Fibroblast of lung (primary cell): Measurements from ENCODE around the gene PPP1R1B. TPM values are rescaled to one million over a fixed set of nuclear protein-coding genes. Genes with fewer than 3 reads are reported as not detected.

ENCODE experiments used
- DNase-seq, 2 donors: peaks; one replicate each; pipeline versions ENCODE4 v3.0.0 to v3.0.0-alpha.2; 2010; ENCODE audit warnings: low read depth in 2 of 2
- H2AFZ ChIP-seq: 2 replicates; pipeline ENCODE4 v1.5.1; 2012; ENCODE audit warnings: low read length, control low read depth, inconsistent platforms
- H3K27ac ChIP-seq: 2 replicates; pipeline ENCODE4 v1.5.1; 2011; ENCODE audit warnings: low read length, control low read depth; ENCODE audit not compliant: insufficient read depth
- H3K27me3 ChIP-seq: 2 replicates; pipeline ENCODE4 v1.5.1; 2011; ENCODE audit warnings: mild to moderate bottlenecking, low read length; ENCODE audit not compliant: control insufficient read depth, insufficient read depth
- H3K36me3 ChIP-seq: 2 replicates; pipeline ENCODE4 v1.5.1; 2011; ENCODE audit warnings: low read length; ENCODE audit not compliant: control insufficient read depth, insufficient read depth
- H3K4me1 ChIP-seq: 2 replicates; pipeline ENCODE4 v1.5.1; 2011; ENCODE audit warnings: low read length; ENCODE audit not compliant: control insufficient read depth, insufficient read depth; ENCODE audit errors: extremely low read depth
- H3K4me2 ChIP-seq: 2 replicates; pipeline ENCODE4 v1.5.1; 2011; ENCODE audit warnings: low read length, control low read depth; ENCODE audit not compliant: insufficient read depth; ENCODE audit errors: extremely low read depth
- H3K4me3 ChIP-seq, 4 experiments: fragments of 200-600 bp in 1 of 4; sonication (generic) in 1 of 4; replicated peaks in 1 of 4; 2 replicates each; pipeline ENCODE4 v1.5.1; 2011 to 2016; ENCODE audit warnings: low read length in 4 of 4, low read depth in 3 of 4, mild to moderate bottlenecking in 3 of 4, control low read depth in 2 of 4, inconsistent platforms in 1 of 4, mixed read lengths in 1 of 4; ENCODE audit not compliant: insufficient read depth in 1 of 4; ENCODE audit errors: control extremely low read depth in 1 of 4
- H3K79me2 ChIP-seq: 2 replicates; pipeline ENCODE4 v1.5.1; 2012; ENCODE audit warnings: mild to moderate bottlenecking, low read length, inconsistent platforms; ENCODE audit not compliant: control insufficient read depth, insufficient read depth
- H3K9ac ChIP-seq: 2 replicates; pipeline ENCODE4 v1.5.1; 2011; ENCODE audit warnings: mild to moderate bottlenecking, low read length, control low read depth; ENCODE audit not compliant: insufficient read depth
- H3K9me3 ChIP-seq: 2 replicates; pipeline ENCODE4 v1.5.1; 2012; ENCODE audit warnings: low read depth, low read length; ENCODE audit not compliant: control insufficient read depth, insufficient read depth
- H4K20me1 ChIP-seq: 2 replicates; pipeline ENCODE4 v1.5.1; 2011; ENCODE audit warnings: low read length; ENCODE audit not compliant: control insufficient read depth, insufficient read depth; ENCODE audit errors: extremely low read depth
- EZH2 ChIP-seq: IDR thresholded peaks from 2 replicates; pipeline ENCODE4 v1.5.1; 2012; ENCODE audit warnings: low read length, control low read depth, mild to moderate bottlenecking; ENCODE audit errors: missing control alignments
- polyA plus RNA-seq, 2 donors: library from polyadenylated mRNA; depleted of rRNA in 1 of 2; stranded (reverse) in 1 of 2; unstranded in 1 of 2; fragments of >200 nt; gene quantifications; 2 replicates each; pipeline ENCODE4 v1.2.1, GENCODE V29; 2011 to 2012; ENCODE audit warnings: missing spikeins in 1 of 2
- total RNA-seq: library from RNA; depleted of rRNA; stranded (reverse); fragments of >200 nt; gene quantifications from 2 replicates; pipeline ENCODE4 v1.2.1, GENCODE V29; 2014
- TF ChIP-seq, protein P1 (sequence below), 2 donors: IDR thresholded peaks in 1 of 2; conservative IDR thresholded peaks in 1 of 2; 1 replicate in 1 of 2; 2 replicates in 1 of 2; pipeline ENCODE4 v1.5.1; 2011 to 2012; ENCODE audit warnings: low read length in 2 of 2, control low read depth in 1 of 2, inconsistent platforms in 1 of 2, low read depth in 1 of 2, mild to moderate bottlenecking in 1 of 2

PPP1R1B gene
- total and polyA plus RNA-seq, 2 donors (not counting 1 experiment from before 2014, with no cell fraction given) = under 0.01 to 0.05 TPM

- Histone ChIP-seq H2AFZ (no peak overlapping the region), H3K79me2 (no peaks in the 10 kb centered on the region), H3K4me1 (no peaks in the 10 kb centered on the region), H3K9me3 (no peaks in the 10 kb centered on the region), H3K27me3 (no peaks in the 10 kb centered on the region), H3K36me3 (peaks cover 10% of the 10 kb centered on the region), H3K4me3 (no peak overlapping the region), H4K20me1 (no peaks in the 10 kb centered on the region), H3K9ac (no peak overlapping the region), H3K27ac (no peak overlapping the region), H3K4me2 (no peak overlapping the region)
- TF ChIP-seq, protein P1, sequence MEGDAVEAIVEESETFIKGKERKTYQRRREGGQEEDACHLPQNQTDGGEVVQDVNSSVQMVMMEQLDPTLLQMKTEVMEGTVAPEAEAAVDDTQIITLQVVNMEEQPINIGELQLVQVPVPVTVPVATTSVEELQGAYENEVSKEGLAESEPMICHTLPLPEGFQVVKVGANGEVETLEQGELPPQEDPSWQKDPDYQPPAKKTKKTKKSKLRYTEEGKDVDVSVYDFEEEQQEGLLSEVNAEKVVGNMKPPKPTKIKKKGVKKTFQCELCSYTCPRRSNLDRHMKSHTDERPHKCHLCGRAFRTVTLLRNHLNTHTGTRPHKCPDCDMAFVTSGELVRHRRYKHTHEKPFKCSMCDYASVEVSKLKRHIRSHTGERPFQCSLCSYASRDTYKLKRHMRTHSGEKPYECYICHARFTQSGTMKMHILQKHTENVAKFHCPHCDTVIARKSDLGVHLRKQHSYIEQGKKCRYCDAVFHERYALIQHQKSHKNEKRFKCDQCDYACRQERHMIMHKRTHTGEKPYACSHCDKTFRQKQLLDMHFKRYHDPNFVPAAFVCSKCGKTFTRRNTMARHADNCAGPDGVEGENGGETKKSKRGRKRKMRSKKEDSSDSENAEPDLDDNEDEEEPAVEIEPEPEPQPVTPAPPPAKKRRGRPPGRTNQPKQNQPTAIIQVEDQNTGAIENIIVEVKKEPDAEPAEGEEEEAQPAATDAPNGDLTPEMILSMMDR (conservative IDR thresholded peaks at IDR 0.05 in 1 of 2, IDR thresholded peaks at IDR 0.05 in 1 of 2; ENCODE audit: low read depth in 1 of 2, low read length in 2 of 2) = no peak
- no peak for TF ChIP-seq EZH2
- no peak for DNase-seq
Observed at GRCh38 chr17:39660011-39660360, 33.2 kb downstream of the PPP1R1B start.

DNA sequence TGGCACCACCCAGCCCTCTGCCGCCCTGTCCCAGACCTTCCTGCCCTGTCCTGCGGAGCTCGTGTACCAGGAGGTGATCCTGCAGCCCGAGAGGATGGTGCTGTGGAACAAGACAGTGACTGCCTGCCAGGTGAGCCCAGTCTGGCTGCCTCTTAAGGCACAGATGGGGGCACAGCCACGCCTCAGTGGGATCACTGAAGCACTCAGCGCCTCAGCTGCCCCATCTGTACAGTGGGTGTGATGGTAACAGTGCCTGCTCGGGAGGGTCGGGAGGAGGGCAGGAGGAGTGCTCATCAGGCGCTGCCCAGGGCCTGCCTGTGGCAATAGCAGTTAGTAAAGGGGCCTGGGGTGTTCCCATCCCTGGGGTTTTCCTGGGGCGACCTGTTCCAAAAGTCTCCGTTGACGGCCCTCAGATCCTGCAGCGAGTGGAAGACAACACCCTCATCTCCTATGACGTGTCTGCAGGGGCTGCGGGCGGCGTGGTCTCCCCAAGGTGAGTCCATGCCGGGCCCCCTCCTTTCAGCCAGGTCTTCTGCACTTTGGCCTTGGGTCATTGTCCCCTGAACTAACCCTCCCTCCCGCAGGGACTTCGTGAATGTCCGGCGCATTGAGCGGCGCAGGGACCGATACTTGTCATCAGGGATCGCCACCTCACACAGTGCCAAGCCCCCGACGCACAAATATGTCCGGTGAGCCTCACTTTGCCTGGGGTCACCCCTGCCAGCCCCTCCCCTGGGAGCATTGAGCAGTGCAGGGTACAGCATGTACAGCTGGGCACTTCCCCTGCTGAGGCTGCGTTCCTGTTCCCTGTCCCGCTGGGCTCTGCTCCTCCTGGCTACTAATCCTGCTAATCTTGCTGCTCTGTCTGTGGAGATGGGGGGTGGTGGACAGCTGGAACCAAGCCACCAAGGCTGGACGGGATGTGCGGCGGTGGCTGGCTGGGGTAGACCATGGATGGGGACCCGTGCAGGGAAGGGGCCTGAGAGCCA, 33.9 kb downstream of the PPP1R1B start:
- Histone ChIP-seq H3K9ac (no peak overlapping the region), H3K27me3 (no peaks in the 10 kb centered on the region), H3K4me2 (no peak overlapping the region), H3K9me3 (no peaks in the 10 kb centered on the region), H3K4me1 (no peaks in the 10 kb centered on the region), H3K27ac (no peak overlapping the region), H4K20me1 (no peaks in the 10 kb centered on the region), H3K4me3 (no peak overlapping the region), H3K36me3 (peaks cover 10% of the 10 kb centered on the region), H2AFZ (no peak overlapping the region), H3K79me2 (no peaks in the 10 kb centered on the region)
- TF ChIP-seq, protein P1 (conservative IDR thresholded peaks at IDR 0.05 in 1 of 2, IDR thresholded peaks at IDR 0.05 in 1 of 2; ENCODE audit: low read depth in 1 of 2, low read length in 2 of 2) = no peak
- no peak for TF ChIP-seq EZH2
- no peak for DNase-seq

DNA sequence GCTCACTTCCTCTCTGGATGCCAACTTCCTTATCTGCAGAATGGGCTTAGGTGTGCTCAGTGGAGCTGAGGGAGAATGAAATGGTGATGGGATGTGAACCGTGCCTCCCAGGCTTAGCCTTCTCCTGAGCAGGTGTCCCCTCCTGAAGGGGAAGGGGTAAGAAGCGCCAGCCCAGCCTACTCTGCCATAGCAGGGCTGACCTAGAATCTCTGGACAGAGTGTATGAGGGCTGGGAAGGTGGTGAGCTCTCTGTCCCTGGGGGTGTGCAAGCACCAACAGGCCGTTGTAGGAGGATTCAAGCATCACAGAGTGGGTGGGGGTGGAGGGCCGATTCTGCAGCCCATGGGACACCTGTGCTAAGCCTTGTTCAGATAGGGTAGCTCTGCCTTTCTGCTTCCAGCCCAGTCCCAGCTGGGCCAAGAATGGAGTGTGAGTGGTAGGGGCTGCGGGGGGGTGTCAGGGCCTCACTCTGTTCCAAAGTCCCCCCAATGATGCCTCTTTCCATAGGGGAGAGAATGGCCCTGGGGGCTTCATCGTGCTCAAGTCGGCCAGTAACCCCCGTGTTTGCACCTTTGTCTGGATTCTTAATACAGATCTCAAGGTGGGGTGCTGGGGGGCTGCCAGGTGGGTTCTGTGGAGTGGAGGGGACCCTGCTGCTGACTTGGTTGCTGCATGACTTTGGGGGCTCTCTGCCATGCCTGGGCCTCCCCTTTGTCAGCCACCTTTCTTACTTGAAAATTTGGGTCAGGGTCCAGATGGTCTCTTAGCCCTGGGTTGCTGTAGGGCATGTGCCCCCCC, 35.2 kb downstream of the PPP1R1B start:
- Histone ChIP-seq H2AFZ (no peak overlapping the region), H3K27ac (no peak overlapping the region), H3K4me2 (no peak overlapping the region), H4K20me1 (no peaks in the 10 kb centered on the region), H3K27me3 (peaks cover 9% of the 10 kb centered on the region), H3K4me1 (no peaks in the 10 kb centered on the region), H3K9ac (no peak overlapping the region), H3K9me3 (no peaks in the 10 kb centered on the region), H3K79me2 (no peaks in the 10 kb centered on the region), H3K36me3 (peaks cover 10% of the 10 kb centered on the region), H3K4me3 (no peak overlapping the region)
- TF ChIP-seq, protein P1 (conservative IDR thresholded peaks at IDR 0.05 in 1 of 2, IDR thresholded peaks at IDR 0.05 in 1 of 2; ENCODE audit: low read depth in 1 of 2, low read length in 2 of 2) = no peak
- no peak for TF ChIP-seq EZH2
- no peak for DNase-seq
